NCI-H187 treated with DMSO at 0.1 percent for 48 hours (cell line): ENCODE data around the gene SLC2A9.

Source experiments
- DNase-seq: peaks from one replicate; lab custom pipeline; 2025; lab: John Stamatoyannopoulos, UW

The SLC2A9 gene

DNA sequence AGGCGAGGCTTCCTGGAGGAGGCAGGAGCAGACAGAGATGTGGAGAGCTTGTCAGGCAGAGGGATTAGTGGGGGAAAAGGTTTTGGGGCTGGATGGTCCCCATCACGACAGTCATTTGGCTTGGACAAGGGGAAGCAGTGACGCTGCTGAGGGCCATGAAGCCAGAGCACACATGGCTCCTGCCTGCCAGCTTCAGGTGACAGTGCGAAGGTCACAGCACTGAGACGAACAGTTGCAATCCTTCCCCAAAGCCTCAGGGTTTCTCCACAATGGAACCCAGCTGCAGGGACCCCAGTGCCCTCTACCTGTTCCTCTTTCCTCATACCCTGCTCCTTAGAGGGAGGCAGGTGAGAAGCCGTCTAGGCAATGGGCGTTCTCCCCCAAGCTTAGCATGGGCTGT, 129.6 kb downstream of the SLC2A9 start:
- DNase-seq, result no peak

DNA sequence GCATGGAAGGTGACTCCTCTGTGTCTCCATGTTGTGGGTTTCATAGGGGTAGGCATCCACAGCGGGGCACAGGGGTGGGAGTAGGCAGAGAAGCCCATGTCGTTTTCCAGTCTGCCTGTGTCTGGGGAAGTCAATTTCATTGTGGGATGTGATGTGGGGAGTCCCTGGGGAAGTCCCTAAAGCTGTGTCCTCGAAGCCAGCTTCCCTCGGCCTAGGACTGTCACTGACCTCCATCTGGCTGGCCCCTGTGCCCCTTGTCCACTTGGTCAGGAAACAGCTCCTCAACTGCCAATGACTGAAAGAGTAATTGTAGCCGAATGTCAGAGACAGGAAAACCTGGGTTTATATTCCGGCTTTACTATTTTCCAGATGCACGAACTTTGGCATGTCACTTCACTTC, 130.2 kb downstream of the SLC2A9 start:
- no peak for DNase-seq

DNA sequence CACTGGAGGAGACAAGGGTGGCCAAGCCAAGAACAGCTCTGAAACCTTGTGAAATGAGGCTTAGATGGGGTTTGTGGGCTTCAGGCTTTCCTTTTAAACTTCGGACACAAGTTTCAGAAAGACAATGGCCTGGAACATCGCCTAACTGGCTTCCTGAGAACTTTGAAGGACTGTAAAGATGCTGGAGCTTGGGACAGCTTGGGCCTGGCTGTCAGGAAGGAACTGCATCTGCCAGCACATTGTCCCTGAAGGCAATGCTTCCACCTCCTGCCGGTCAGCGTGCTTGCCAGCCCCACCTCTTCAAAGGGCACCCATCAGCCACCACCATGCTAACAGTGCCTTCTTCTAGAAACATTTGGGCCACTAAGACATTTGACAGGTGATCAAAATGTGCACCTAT, 132.0 kb downstream of the SLC2A9 start:
- DNase-seq, result no peak

DNA sequence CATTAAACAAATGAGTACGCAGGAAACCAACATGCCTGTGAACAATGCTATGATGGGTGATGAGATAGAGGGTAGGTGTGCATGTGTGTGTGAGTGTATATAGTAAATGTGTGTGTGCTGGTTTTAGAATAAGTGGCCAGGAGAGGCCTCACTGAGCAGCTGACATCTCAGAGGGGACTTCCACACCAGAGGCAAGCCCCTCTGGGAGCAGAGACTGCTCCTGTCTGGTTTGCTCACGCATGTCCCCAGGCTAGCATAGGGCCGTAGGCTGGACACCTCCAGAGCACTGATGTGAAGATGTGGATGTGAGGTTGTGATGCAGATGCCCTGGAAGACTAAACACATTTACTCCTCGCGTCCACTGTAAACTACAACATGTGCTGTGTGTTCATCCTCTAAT, 135.3 kb downstream of the SLC2A9 start:
- DNase-seq, result no peak

DNA sequence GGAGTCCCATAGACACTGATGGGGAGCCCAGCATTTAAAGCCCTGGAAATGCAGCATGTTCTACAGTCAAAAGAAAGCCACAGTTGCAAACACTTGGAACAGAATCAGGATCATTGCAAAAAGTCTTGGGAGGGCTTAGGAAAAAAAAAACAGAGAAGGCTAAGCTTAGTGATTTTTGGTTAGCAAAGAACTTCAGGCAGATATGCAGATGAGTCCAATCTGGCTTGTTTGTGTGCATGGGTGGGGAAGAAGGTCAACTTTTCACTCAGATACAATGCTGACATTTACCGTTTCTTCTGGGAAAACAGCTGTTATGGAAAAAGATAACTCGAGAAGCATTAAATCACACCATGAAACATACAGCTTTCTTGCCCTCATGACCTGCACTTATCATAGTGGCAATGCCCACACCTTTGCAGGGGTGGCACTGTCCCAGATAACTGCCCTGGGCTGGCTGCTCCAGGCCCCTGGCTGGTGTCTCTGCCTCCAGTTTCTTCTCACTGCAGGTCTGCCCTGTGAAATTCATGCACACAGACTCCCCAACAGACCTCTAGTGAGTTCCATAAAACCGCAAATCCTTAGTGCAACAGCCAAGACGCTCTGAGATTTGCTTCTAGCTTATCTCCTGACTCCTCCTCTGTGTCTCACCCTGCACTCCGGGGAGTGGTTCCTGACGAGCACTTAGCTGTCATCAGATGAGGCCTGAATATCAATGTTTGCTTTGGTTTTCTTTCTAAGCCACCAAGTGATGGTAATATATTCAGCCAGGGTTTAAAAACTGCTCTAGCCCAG, 140.7 kb downstream of the SLC2A9 start:
- peak; percentile 36 for DNase-seq

DNA sequence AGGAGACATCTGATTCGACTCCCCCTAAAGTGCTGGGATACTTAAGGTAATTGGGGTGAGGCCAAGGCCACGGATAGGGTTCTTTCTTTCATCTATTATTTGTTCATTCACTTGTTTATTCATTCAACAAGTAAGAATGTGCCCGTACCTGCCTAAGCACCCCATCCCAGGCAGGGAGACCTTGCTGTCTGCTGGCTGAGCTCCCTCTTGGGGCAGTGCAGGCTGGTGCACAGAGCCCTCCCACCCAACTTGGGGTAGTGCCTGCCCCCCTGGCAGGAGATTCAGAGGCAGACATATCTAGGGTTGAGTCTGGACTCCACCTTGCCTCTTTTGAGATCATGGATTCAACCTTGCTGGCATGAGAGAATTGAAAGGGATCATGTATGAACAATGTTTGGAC, 144.2 kb downstream of the SLC2A9 start:
- DNase-seq, result no peak

DNA sequence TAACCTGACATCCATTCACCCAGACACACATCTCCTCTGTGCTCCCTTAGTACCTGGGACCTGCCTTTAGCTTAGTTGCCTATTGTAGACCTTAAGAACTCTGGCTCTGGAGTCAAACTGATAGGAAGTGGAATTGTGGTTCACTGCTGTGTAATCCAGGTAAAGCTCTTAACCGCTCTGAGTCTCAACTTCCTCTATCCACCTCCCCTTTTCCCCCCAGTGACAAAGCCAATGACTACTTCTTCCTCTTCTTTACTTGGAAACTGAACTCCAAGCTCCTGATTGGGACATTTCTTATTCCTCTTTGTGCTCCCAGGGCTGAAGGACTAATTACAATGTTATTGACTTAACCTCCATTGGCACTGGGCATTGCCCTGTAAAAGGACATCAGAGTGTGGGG, 145.8 kb downstream of the SLC2A9 start:
- DNase-seq, result no peak

DNA sequence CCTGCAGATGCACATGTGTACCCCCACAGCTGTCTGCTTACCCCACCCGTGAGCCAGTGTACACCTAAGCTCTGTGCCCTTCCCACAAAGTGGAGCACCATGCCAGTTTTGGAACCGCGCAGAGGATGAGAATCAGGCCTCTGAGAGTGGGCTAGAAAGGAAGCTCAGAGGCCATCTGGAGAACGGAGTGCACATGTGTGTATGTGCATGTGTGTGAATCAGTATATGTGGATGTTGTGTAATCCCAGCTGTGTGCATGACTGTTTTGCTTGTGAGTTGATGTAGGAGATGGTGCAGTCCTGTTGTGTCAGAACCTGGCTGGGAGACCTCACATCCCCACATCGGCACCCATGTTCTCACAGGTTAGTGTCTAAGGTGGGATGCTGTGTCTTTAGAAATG, 146.9 kb downstream of the SLC2A9 start:
- DNase-seq, result no peak

DNA sequence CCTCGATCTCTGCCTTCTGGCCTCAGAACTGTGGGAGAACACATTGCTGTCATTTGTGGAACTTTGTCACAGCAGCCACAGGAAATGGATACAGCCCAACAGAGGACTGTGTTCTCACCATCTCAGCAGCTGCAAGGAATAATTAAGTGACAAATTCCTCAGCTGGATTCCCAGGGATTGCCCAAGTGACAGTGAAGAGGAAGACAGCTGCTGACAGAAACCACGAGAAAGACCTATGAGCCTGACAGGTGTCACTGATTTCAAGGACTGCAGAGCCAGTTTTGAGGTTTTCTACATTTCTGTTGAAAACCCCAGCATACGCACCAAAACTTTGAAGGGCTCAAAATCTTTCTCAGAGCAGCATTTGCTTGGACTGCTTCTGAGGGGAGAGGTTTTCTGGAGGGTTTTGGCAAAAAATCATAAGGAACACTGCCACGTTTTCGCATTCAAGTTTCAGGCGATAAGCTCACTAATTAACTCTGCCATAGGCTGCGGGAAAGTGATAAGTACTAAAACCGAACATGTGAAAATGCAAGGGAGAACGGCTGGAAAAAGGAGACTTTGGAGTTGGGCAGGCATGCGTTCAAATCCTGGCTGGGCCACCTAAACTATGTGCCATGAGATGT, 151.0 kb downstream of the SLC2A9 start:
- DNase-seq, result no peak

DNA sequence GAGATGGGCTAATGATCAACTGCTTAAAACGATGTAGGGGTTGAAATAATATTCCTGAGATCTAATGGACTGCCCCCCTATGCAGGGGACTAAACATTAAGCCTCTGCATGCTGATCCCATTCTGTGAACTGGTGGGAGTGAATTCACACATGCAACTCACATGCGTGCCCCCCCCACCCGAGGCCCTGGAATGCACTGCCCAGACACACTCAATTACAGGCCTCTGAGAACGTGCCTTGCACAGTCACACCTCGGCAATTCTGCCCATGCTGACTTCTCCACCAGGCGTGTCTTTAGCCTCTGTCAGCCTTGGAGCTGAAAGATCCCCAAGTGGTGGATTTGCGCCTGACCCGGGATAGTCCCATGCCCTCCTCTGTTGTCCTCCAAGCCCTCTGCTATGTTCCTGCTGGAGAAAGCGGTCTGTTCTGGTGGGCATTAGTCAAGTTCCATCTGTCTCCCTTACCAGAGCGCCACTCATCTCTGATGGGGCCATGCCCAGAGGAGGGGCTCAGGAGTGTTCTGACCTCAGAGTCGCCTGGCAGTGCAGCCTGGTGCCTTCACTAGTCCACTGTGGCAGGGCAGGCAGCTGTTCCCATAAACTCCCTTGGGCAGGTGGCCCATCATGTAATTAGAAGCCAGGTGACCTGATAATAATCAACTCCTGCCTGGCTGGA, 153.4 kb downstream of the SLC2A9 start:
- DNase-seq, result no peak

DNA sequence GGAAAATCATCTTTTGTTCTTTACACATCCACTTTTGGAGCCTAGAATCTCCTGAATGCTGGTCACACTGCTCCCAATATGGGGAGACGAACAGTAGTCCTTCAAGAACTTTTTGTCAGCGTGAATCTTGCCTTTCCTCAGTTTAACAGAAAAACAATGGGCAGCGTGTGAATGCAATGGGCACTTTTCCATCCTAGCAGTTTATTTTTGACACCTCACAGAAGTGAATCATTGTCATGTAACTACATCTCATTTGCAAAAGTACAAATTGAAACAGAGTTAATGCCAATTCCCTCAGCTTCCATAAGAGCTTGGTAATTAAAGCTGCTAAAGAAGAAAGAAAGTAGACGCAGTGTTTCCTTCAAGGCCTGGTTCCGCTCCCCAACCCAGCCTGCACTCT, 154.4 kb downstream of the SLC2A9 start:
- DNase-seq, result no peak

DNA sequence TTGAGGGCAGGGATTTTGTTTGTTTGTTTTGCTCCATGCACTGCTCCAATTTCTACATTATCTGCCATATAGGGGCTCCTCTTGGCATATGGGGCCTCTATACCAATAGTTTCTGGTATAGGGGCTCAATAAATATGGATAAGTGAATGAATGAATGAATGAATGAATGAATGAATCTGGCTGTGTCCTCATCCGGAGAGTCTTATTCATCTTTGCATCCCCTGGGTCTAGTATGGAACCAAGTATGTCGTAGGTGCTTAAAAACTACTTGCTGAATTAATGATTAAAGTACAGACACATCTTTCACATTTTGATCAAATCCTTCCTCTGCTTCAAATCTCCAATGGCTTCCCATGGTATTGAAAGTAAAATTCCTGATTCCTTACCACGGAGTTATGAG, 159.7 kb downstream of the SLC2A9 start:
- no peak for DNase-seq

DNA sequence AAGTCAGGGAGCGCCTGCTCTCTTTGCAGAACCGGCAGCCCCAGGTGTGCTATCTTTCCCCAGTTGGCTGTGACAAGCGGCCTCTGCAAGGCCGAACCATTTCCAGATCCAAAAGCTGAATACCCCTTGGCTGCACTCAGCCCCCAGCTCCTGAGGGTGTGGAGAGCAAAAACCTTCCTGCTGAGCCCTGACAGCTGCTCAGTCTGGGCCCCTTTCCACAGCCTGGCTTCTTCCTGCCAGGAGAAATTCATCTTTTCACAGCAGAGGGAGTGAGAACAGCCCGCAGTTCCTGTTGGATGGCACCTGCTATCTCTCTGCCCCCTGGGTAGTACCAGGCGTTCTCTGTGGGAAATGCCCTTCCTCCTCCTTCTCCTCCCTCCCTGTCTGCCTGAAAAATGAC, 161.5 kb downstream of the SLC2A9 start:
- no peak for DNase-seq

DNA sequence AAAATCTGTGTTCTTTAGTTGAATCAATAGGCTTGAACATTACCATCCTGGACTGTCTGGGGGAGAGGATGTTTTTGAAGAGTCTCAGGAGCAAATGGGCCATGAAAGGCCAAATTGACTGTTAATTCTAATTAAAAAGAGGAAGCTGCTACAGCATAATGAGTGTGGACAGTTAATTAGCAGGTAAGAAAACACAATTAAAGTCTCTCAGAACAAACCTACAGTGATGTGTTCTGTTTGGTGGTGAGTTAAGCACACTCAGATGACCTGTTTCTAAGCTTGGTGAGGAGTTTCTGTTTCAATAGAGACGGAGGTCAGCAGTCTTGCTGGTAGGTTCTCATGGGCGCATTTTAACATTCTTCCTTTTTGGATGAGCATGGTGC, 171.8 kb downstream of the SLC2A9 start:
- DNase-seq, result no peak

DNA sequence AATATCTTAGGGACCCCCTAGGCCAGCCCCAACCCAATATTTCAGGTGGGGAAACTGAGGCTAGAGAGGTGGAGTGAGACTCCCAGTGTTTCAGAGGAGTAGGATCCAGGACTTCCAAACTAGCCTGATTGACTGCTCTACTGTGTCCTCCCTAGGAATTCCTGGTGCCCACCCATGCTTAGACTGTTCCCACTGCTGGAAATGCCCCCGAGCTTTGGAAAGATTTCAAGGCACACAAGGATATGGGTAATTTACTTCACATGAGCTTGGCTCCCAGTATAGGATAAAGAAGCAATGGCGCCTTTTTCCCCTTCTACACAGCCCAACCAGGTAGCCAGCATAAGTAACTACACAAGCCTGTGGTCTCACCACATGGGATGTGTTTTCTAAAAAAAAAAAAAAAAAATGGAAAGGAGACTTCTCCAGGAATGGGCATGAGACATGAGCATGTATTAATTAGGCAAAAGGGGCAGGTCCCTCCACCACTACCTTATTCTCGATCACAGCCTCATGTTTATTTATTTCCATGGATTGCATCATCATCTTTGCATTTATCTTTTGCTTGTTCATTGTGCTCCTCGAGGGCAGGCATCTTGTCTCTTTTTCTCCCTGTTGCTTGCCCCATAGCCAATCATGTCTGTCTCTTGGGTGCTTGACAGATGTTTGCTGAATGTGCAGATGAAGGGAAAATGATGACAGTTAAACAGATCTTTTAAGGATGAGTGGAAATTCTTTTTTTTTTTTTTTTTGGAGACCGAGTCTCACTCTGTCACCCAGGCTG, 173.1 kb downstream of the SLC2A9 start:
- DNase-seq, result no peak

DNA sequence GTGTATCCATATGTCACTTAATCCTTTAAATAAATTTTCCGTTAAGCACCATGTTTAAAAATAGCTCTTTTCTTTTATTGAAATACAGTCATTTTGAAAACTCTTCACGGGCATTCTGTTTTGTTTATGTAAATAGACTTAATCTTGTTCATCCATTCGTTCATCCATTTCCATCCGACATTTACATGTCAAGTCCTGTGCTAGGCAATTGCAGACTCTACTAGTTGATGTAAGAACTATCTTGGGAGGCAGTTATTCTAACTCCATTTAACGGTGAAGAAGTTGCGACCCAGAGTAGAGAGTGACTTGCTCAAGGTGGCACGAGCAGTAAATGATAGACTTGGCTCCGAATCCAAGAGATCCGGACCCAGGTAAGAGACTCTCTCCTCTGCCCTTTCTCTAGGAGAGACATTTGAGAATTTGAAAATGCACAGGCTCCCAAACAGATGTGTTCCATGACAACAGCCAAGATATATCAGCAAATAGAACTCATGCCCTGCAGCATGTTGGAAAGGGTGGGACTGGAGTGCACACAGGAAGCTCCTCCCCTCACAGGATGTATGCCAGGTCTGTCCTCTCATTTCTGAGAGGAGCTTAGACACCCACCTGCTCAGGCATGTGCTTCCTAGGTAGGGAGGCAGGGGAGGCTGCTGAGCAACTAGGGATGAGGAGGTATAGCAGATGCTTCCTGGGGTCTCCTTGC, 175.4 kb downstream of the SLC2A9 start:
- DNase-seq, result no peak

DNA sequence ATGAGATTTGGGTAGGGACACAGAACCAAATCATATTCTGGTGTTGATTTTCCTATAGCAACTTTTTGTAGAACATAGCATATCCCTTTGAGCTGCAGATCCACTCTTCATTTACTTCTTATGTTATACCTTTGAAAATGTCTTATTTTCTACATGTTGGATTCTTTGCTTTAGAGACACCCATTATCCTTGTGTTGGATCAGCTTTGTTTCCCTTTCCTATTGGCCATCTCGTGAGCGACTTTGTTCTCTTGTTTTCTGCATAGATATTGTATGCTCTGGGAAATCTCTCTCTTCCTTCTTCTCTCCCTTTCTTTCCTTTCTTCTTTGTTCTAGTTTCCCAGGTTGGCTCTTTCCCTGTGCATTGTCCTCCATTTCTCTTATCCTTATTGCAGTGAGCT, 180.2 kb downstream of the SLC2A9 start:
- DNase-seq, result no peak

DNA sequence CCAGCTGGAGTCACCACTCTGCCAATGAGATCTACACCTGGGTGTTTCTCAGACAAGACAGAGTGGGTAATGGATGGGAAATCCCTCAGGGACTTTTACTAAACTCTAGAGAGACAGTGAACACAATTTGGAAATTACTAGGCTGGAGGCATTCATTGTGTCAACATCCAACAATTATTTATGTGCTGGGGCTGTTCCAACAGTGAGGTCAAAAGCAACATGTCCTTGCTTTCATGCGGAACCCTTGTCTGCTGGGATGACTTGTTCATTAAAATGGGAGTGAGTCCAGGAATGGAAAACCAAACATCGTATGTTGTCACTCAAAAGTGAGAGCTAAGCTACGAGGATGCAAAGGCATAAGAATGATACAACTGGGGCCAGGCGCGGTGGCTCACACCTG, 185.9 kb downstream of the SLC2A9 start:
- DNase-seq, result peak; percentile 24

DNA sequence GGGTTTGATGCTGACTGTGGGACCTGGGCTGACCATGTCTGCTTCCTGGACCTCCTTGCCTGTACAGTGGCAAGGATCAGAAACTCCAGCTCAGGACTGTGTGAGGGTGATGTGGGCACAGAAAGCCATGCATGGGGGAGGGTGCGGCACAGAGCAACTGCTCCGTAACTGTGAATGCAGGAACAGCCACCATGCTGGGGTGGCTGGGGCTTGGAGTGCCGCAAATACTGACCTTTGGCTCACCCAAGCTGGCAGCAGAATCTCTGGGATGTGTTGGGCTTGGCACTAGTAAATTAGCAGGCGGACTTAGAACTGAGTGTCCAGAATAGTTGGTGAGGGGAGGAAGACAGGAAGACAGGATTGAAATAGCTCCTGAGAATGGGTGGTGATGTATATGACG, 187.9 kb downstream of the SLC2A9 start:
- no peak for DNase-seq

DNA sequence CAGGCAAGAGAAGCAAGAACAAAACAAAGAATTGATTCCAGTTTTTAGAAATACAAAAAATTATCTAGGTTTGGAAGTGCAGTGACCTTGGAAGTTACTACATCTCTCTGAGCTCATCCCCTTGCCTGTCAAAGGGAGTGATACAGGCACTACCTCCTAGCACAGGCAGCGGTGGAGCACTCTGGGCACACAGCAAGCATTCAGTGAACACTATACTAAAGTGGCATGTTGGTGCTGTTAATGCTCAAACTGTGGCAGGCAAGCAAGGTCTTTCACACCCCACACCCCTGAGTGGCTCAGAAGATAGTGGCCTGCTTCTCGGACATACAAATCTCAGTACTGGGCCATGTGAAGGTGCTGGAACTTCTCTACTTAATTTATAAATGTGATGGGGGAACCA, 188.7 kb downstream of the SLC2A9 start:
- DNase-seq, result peak; percentile 47

DNA sequence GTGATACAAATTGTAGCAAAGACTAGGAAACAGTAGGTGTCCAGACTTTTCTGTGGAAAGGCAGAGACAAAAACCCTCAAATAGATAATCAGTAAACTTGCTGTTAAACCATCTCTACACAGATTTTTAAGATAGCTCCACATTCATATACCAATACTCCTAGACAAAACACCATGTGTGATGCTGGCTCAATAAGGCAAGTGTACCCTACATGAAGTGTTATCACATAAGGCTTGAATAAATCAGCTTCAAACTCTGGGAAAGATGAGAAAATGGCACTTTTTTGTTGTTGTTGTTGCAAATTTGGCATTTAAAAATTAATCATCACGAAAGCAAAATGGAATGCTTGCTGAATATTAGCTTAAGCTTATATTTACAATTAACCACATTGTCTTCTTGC, 194.7 kb downstream of the SLC2A9 start:
- DNase-seq, result no peak

DNA sequence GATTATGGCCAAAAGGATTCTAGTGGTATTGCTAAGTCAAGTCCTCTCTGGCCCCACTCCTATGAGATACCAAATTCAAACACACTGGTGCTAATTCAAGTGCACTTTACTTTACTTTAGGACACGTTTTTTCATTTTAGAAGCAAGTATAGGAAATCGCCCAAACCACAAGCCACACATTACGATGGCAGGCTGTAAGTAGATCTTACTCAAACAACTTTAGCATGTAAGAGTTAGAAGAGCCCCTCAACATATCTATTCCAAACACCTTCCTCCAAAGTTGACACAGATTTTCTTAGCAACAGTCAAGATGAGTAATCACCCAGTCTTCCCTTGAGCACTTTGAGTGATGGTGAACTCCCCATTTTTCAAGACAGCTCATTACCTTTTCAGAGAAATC, 196.2 kb downstream of the SLC2A9 start:
- DNase-seq, result peak; percentile 73
